SJSA1 (cell line): ENCODE measurements around the gene SLC5A1. TPM values are rescaled to one million over a fixed set of nuclear protein-coding genes. Genes with fewer than 3 reads are reported as not detected.
"Not testable (repeated sequence)": the region's sequence is repeated elsewhere in the genome, so short reads cannot be mapped to it uniquely, and the experiment has no call there.

Experiments
- DNase-seq, 2 experiments: peaks; one replicate each; pipeline ENCODE4 v3.0.0-alpha.2; 2015 to 2020; ENCODE audit warnings: low spot score in 2 of 2, low read depth in 1 of 2
- H3K27ac ChIP-seq: fragments of 250-450 bp; sonication (Bioruptor Pico); 2 replicates; pipeline ENCODE4 v1.5.1; 2020; ENCODE audit warnings: mild to moderate bottlenecking, moderate library complexity
- H3K27me3 ChIP-seq: fragments of 250-450 bp; sonication (Bioruptor Pico); replicated peaks from 2 replicates; pipeline ENCODE4 v1.5.1; 2020; ENCODE audit warnings: mild to moderate bottlenecking, moderate library complexity
- H3K36me3 ChIP-seq: fragments of 250-450 bp; sonication (Bioruptor Pico); 2 replicates; pipeline ENCODE4 v1.5.1; 2020; ENCODE audit warnings: mild to moderate bottlenecking
- H3K4me1 ChIP-seq: fragments of 250-450 bp; sonication (Bioruptor Pico); replicated peaks from 2 replicates; pipeline ENCODE4 v1.6.1; 2021; ENCODE audit warnings: mild to moderate bottlenecking
- H3K4me3 ChIP-seq: fragments of 250-450 bp; sonication (Bioruptor Pico); 2 replicates; pipeline ENCODE4 v1.5.1; 2020; ENCODE audit warnings: mild to moderate bottlenecking
- H3K9me3 ChIP-seq: fragments of 250-450 bp; sonication (Bioruptor Pico); replicated peaks from 2 replicates; pipeline ENCODE4 v1.5.1; 2020; ENCODE audit warnings: mild to moderate bottlenecking
- total RNA-seq: library from RNA; depleted of rRNA; stranded (reverse); fragments of >200 nt; shearing (Covaris generic); gene quantifications from 2 replicates; pipeline ENCODE4 v1.2.3, GENCODE V29; 2014; rRNA removed

The SLC5A1 gene
- total RNA-seq, 1 experiment from 2014 or later, result not detected

DNA sequence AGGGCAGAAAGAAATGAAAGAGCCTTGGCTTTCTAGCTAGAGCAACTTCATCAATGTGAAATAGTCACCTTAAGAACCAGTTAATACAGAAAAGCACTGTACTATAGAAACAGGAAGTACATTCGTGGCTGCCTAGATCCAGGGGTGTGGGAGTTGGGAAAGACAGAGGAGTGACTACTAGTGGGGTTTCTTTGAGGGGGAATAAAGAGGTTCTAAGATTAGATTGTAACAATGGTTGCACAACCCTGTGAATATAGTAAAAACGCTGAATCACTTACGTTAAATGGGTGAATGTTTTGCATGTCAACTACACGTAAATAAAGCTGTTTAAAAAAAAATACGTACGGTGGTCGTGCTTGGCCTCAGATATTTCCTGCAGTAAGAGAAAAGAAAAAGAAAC, 107.6 kb downstream of the SLC5A1 start:
- not testable (repeated sequence) for H3K27me3 ChIP-seq, H3K4me3 ChIP-seq, H3K36me3 ChIP-seq, H3K9me3 ChIP-seq, DNase-seq, H3K27ac ChIP-seq, H3K4me1 ChIP-seq

DNA sequence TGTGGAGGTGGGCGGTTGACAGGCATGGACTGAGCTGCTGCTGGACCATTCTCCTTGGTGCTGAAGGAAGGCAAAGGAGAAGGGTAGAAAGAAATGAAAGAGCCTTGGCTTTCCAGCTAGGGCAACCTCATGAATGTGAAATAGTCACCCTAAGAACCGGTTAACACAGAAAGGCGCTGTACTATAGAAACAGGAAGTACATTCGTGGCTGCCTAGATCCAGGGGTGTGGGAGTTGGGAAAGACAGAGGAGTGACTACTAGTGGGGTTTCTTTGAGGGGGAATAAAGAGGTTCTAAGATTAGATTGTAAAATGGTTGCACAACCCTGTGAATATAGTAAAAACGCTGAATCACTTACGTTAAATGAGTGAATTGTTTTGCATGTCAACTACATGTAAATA, 108.6 kb downstream of the SLC5A1 start:
- not testable (repeated sequence) for H3K36me3 ChIP-seq, H3K27me3 ChIP-seq, H3K4me3 ChIP-seq, H3K4me1 ChIP-seq, H3K27ac ChIP-seq, DNase-seq, H3K9me3 ChIP-seq

DNA sequence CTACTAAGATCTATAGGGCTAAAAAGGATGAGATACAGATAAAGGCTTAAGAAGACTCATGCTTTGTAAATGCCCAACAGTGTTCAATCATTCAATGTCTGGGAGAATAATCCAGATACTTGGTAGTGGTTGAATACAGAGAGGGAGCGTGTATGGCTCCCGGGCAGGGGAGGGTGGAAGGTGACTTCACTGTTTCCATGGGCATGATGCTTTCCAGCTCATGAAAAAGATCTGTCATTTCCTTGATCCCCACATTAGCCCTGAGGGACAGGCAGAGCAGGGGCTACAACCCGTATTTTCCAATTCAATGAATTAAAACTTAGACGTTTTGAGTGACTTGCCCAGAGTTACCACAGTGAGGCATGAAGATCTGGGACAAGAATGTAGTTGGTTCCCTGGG, 111.7 kb downstream of the SLC5A1 start:
- not testable (repeated sequence) for H3K27ac ChIP-seq, H3K4me3 ChIP-seq, H3K4me1 ChIP-seq, H3K36me3 ChIP-seq, H3K27me3 ChIP-seq, H3K9me3 ChIP-seq
- peak in 1 of 2 experiments; percentile 24 for DNase-seq

DNA sequence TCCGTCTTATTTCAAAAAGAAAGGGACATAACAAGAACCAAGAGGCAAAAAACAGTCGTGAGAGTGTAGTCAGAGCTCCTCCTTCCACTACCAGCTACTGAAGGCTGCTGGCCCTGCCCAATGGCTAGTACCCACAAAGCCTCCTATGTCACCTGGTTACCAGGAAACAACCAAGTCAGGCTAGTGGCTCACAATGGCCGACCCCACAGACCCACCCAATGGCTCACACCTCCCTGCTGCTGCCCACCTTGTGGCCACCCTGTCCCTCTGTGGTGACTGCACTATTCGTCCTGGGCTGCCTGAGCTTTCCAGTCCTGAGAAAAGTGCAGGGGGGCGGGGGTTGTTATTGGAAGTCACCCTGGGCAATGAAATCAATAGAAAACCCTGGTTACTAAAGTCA, 114.6 kb downstream of the SLC5A1 start:
- not testable (repeated sequence) for H3K4me3 ChIP-seq, DNase-seq, H3K36me3 ChIP-seq, H3K4me1 ChIP-seq, H3K9me3 ChIP-seq, H3K27ac ChIP-seq, H3K27me3 ChIP-seq

DNA sequence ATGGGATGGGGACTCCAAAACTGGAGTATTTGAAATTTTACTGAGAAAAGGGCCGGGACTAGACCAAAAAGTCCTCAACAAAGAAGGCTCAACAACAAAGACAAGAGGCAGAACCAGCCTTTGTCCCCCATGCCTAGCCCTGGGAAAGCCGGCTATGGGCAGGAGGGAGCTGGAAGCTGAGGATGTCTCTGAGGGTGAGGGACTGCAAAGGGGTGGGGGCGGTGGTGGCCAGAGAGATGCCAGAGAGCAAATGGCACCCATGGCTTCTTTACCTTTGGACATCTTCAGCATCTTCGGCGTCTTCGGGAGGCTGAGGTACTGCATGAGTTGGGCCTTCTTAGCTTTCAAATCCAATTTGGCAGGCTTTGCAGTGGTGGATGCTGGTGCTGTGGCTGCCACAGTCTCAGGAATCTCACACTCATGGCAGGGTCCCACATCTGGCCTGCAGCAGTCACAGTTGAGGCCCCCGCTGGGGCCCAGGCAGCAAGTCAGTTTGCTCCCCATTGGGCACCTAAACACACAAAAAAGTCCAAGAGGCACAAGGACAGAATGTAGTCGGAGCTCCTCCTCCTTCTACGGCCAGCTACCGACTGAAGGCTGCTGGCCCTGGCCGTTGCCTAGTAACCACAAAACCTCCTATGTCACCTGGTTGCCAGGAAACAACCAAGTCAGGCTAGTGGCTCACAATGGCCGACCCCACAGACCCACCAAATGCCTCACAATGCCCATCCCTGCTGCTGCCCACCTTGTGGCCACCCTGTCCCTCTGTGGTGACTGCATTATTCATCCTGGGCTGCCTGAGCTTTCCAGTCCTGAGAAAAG, 115.9 kb downstream of the SLC5A1 start, which contains the start of gene C22orf42:
Gene C22orf42, minus strand, starts transcription at position 592 of the 822 bp plus-strand sequence. Its CDS starts 88 bp downstream, at position 504.
- H3K36me3 ChIP-seq, result no peaks in the 10 kb centered on the region
- H3K27ac ChIP-seq, result no peak within 1 kb of the TSS
- no peaks in the 10 kb centered on the region for H3K4me1 ChIP-seq
- no peak within 1 kb of the TSS for H3K4me3 ChIP-seq
- H3K9me3 ChIP-seq, result no peaks in the 10 kb centered on the region
- H3K27me3 ChIP-seq, result peaks cover 10% of the 10 kb centered on the region
- DNase-seq, result no peak

DNA sequence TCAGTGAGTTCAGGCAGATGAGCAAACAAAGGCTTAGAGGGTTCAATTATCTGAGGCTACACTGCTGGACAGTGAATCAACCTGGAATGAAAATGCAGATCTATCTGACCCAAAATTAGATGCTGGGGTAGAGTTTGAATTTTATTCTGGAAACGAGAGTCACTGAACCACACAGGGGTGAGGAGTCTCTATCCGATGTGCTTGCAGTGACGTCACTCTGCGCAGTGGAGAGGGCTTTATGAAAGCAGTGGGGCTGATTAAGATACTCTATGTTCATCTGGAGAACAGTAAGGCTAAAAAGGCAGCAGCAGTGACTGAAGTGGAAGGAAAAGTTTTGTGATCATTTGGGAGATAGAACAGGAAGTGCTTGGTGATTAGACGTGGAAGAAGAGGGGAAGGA, 117.3 kb downstream of the SLC5A1 start:
- not testable (repeated sequence) for H3K27ac ChIP-seq, H3K36me3 ChIP-seq, DNase-seq, H3K9me3 ChIP-seq, H3K4me1 ChIP-seq, H3K4me3 ChIP-seq
- H3K27me3 ChIP-seq, result peaks cover 11% of the 10 kb centered on the region

Other genes with a start within 250 kb of the SLC5A1 start
- 236 and 273 TPM in 2 replicates for gene YWHAH, start 98.7 kb upstream of the SLC5A1 start, total RNA-seq
- not detected in 2 replicates for gene C22orf42, start 116.0 kb downstream of the SLC5A1 start, total RNA-seq
- gene RFPL2, start 161.8 kb downstream of the SLC5A1 start, total RNA-seq, result not detected in 2 replicates
- gene SLC5A4, start 212.1 kb downstream of the SLC5A1 start, total RNA-seq, result not detected in 2 replicates